HG03521 (cell line): ENCODE data around the gene ELMOD2.

Experiments used
- ATAC-seq: cut with Tn5 transposase; IDR thresholded peaks from one replicate; pipeline ENCODE4 v1.9.1; 2021; ENCODE audit warnings: mild to moderate bottlenecking, moderate library complexity; ENCODE audit not compliant: unreplicated experiment

ELMOD2 gene

GRCh38 chr4:140579278-140579677, 55.3 kb downstream of the ELMOD2 start:
- no peak for ATAC-seq

GRCh38 chr4:140581078-140581477, 57.1 kb downstream of the ELMOD2 start:
- ATAC-seq, result no peak

GRCh38 chr4:140584439-140584838, 60.5 kb downstream of the ELMOD2 start:
- ATAC-seq, result no peak

GRCh38 chr4:140595065-140595464, 71.1 kb downstream of the ELMOD2 start:
- ATAC-seq, result no peak

- no peak for ATAC-seq
These were observed 76.4 kb downstream of the ELMOD2 start for GRCh38 chr4:140600408-140600807.

GRCh38 chr4:140602714-140603113, 78.7 kb downstream of the ELMOD2 start:
- ATAC-seq, result no peak

- no peak for ATAC-seq
These were observed 79.3 kb downstream of the ELMOD2 start for GRCh38 chr4:140603286-140603685.
